CD4-positive, alpha-beta T cell treated with Interleukin-15 for 4 hours (primary cell): Measurements from ENCODE around the gene ANKRD28.
A peak's percentile ranks its signal among the peaks of the same experiment; 100 is the strongest.
"Not testable (repeated sequence)": the region's sequence is repeated elsewhere in the genome, so short reads cannot be mapped to it uniquely, and the experiment has no call there.

ENCODE experiments used
- DNase-seq: peaks from one replicate; pipeline ENCODE4 v3.0.0-alpha.2; 2020; ENCODE audit warnings: low spot score

Gene ANKRD28

DNA sequence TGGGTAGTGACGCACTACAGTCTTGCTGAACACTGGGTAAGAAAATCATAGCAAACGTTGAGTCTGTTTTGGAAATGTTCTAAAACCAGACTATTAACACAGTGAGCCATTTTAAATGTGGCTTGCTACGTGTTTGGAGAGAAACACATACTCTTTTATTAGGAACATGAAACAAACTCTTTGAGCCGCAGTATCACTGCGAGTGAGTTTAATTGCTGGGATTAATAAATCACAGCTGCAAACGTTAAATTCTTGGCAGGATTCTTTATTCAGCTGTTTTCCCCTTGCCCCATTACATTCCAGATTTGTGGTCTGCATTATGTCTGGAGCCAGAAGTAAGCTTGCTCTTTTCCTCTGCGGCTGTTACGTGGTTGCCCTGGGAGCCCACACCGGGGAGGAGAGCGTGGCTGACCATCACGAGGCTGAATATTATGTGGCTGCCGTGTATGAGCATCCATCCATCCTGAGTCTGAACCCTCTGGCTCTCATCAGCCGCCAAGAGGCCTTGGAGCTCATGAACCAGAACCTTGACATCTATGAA lies 162.6 kb downstream of the ANKRD28 start:
- DNase-seq: no peak

GRCh38 chr3:15634671-15635070 lies 163.1 kb downstream of the ANKRD28 start:
- DNase-seq: no peak

- no peak for DNase-seq
These were observed 163.8 kb downstream of the ANKRD28 start for GRCh38 chr3:15633766-15634598.

GRCh38 chr3:15633159-15633558 lies 164.6 kb downstream of the ANKRD28 start:
- no peak for DNase-seq

DNA sequence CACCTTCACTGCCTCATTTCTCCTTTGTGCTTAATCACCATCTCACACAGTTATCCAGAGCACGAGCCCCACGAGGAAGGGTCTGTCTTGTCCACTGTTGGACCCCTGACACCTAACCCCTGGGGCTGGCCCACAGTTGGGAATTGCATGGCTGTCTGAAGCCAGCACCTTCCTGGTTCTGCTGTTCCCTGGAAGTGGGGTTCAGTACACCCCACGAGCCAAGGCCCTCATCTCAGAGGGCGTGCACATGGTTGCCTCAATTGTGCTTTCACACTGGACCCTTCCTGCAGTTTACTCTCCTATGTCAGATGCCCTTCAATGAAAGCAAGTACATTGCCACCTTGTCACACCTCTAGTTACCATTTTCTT lies 165.6 kb downstream of the ANKRD28 start:
- DNase-seq: no peak

DNA sequence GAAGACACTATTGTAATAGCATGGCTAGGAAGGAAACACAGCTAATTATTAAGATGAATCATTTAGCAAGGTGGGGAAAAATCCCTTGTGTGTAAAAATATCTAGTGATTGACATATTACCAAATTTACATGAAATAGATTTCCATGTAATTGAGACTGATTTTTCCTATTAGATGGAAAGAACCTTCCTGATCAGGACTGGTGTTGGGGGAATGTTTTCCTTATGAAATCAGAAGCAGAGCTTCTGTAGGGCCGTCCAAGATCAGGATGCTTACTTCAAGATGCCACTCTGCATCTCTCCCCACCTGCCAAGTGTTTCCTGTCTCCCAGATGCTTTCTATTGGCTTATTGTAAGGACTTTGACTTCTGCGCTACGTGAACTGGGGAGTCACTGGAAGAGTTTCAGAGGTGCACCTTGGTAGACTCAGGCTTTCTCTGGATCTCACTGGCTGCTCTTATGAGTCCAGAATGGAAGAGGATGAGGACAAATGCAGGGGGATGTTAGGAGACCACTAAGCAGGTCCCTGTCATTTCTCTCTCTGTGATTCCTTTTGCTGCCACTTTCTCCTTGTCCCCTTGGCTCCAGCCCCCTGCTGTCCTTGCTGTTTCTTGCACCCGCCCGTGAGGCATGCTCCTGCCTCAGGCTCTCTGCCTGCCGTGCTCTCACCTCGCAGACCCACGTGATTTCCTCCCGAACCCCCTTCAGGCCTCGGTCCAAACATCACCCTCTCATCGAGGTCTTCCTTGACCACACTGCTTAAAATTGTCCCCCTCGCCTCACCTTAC lies 166.2 kb downstream of the ANKRD28 start:
- DNase-seq: no peak

GRCh38 chr3:15630646-15631350 lies 167.0 kb downstream of the ANKRD28 start:
- peak; percentile 6 for DNase-seq

DNA sequence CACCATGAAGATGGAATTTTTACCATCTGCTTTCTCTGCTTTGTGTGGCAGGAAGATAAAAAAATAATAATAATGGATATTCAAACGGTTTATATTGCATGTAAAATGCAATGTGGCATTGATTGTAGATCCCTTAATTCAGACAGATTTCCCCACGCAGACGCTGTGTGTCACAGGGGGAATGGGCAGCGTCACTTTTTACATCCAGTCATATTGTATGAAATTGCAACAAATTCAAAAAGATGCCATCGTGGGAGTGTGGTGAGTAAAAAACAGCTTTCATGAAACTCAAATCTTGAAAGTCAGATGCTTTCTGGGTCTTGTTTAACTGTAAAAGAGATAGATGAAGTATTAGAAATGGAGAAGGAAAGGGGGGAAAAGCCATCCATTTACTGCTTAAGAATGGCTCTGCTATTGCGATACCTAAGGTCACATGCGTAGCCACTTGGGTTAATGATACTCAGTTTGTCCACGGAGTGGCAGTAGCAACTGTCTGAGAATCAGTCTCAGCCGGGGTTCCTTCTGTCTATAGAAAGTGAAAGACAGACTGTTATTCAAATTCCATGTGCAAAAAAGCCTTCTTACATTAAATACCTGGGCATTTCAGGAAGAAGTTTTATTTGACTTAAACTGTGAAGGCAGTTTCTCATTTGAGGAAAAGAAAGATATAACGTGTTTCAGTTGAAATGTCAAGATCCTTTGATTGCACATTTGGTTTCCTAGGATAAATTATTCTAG lies 167.8 kb downstream of the ANKRD28 start:
- peak; percentile 81 for DNase-seq

DNA sequence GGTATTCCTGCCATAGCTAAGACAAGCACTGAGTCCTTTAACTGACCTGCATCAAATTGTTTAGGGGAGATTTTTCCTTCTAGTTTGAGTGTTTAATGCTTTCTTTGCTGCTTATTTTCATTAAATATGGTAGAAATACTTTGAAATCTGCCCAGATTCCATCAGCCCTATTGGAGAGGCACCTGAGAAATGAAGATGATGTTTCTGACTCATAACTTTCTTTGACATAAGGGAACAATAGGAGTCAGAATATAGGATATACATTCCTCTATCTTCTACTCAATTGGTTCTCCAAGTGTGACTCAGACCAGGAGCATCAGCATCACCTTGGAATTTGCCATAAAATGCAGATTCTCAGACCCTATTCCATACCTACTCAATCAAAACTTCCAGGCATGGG lies 168.8 kb downstream of the ANKRD28 start:
- DNase-seq: no peak

GRCh38 chr3:15623535-15624440 lies 174.0 kb downstream of the ANKRD28 start:
- peak; percentile 35 for DNase-seq

- not testable (repeated sequence) for DNase-seq
These were observed 177.9 kb downstream of the ANKRD28 start for GRCh38 chr3:15619659-15620464.
